Common myeloid progenitor, CD34-positive (primary cell): Measurements from ENCODE around the gene STN1.
A peak's percentile ranks its signal among the peaks of the same experiment; 100 is the strongest.

ENCODE experiments used
- CTCF ChIA-PET: fragments of 350-600 bp; sonication (Branson Sonifier 250); formaldehyde crosslinking; loops from one replicate; lab custom pipeline; 2021; ENCODE audit warnings: antibody characterized with exemption; lab: Charles Lee
- POLR2A ChIA-PET: fragments of 350-600 bp; sonication (Branson Sonifier 250); formaldehyde crosslinking; loops from one replicate; lab custom pipeline; 2021; ENCODE audit warnings: antibody characterized with exemption; lab: Charles Lee
- DNase-seq, 3 donors: peaks; one replicate each; pipeline versions ENCODE4 v3.0.0 to v3.0.0-alpha.2; 2013
- H3K27ac ChIP-seq, 2 experiments: 1 replicate in 1 of 2; 2 replicates in 1 of 2; pipeline ENCODE4 v1.7.0; 2013; ENCODE audit warnings: inconsistent platforms in 2 of 2, low read length in 2 of 2, mild to moderate bottlenecking in 2 of 2, low read depth in 1 of 2, moderate library complexity in 1 of 2; ENCODE audit not compliant: severe bottlenecking in 2 of 2, insufficient read depth in 1 of 2, poor library complexity in 1 of 2
- H3K27me3 ChIP-seq, 5 experiments: replicated peaks in 2 of 5; 1 replicate in 3 of 5; 2 replicates in 2 of 5; pipeline versions ENCODE4 v1.6.1 to v1.7.0; 2013; ENCODE audit warnings: low read length in 4 of 5, mild to moderate bottlenecking in 2 of 5, moderate library complexity in 2 of 5, inconsistent platforms in 1 of 5; ENCODE audit not compliant: insufficient read depth in 5 of 5, control insufficient read depth in 4 of 5
- H3K36me3 ChIP-seq, 4 experiments: 1 replicate in 2 of 4; 2 replicates in 2 of 4; pipeline versions ENCODE4 v1.6.1 to v1.7.0; 2013; ENCODE audit warnings: low read length in 3 of 4, control low read depth in 1 of 4, mild to moderate bottlenecking in 1 of 4; ENCODE audit not compliant: control insufficient read depth in 4 of 4, insufficient read depth in 4 of 4
- H3K4me1 ChIP-seq, 4 experiments: 1 replicate in 3 of 4; 2 replicates in 1 of 4; pipeline versions ENCODE4 v1.6.1 to v1.7.1; 2013; ENCODE audit warnings: low read length in 3 of 4, mild to moderate bottlenecking in 3 of 4, control low read depth in 1 of 4, inconsistent platforms in 1 of 4, moderate library complexity in 1 of 4; ENCODE audit not compliant: control insufficient read depth in 4 of 4, insufficient read depth in 4 of 4; ENCODE audit errors: control extremely low read depth in 1 of 4
- H3K4me3 ChIP-seq, 7 experiments: 1 replicate in 4 of 7; 2 replicates in 3 of 7; pipeline versions ENCODE4 v1.5.1 to v1.7.0; 2013; ENCODE audit warnings: mild to moderate bottlenecking in 7 of 7, low read length in 6 of 7, moderate library complexity in 6 of 7, inconsistent platforms in 2 of 7, low read depth in 2 of 7, control low read depth in 1 of 7; ENCODE audit not compliant: insufficient read depth in 4 of 7, control insufficient read depth in 1 of 7; ENCODE audit errors: extremely low read depth in 1 of 7
- H3K9me3 ChIP-seq, 5 experiments: 1 replicate in 4 of 5; 2 replicates in 1 of 5; pipeline versions ENCODE4 v1.6.1 to v1.7.1; 2013; ENCODE audit warnings: low read length in 4 of 5, mild to moderate bottlenecking in 2 of 5, inconsistent platforms in 1 of 5, low read depth in 1 of 5, moderate library complexity in 1 of 5; ENCODE audit not compliant: control insufficient read depth in 4 of 5, insufficient read depth in 2 of 5; ENCODE audit errors: control extremely low read depth in 1 of 5
- WGBS: methylation state at CpG from one replicate; pipeline ENCODE4 v1.1.5; 2013; ENCODE audit not compliant: insufficient coverage; 5-methylcytosine and 5-hydroxymethylcytosine counted together

STN1 gene

DNA sequence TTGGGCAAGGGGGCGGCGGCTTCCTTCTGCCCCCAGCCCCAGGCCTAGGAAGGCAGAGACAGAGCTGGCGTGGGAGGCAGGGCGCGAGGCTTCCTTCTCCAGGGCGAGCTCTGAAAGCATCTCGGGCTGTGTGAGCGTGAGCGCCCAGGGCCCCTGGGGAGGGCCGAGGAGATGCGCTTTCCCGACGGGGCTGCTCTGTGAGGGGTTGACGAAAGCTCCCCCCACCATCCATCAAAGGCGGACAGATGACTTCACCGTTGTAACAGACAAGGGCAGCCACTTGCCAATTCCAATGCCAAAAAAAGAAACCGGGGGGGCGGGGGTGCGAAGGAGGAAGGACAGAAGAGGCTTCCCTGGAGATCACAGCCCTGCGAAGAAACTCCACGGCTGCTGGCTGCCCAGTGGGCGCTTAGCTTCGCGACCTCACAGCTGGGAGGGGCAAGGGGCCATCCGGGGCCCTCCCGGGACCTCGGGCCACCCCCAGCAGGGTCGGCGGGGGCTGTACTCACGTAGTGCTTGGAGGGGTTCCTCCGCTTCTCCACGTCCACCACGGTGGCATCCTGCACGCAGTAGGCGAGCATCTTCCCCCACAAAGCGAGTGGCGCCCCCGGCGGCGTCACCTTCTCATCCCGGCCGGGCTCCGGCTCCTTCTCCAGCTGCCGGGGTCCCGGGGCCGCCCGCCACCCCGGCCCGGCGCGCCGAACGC is 63.1 kb downstream of the STN1 start:
- Histone ChIP-seq H3K27me3 (peaks cover 0 to 26% (median 8%) of the 10 kb centered on the region in 5 experiments), H3K4me1 (peaks cover 0 to 45% (median 18%) of the 10 kb centered on the region in 4 experiments), H3K36me3 (no peaks in the 10 kb centered on the region), H3K9me3 (no peaks in the 10 kb centered on the region), H3K4me3 (peak overlapping the region; percentile 28 to 70 (median 59)), H3K27ac (no peak overlapping the region)
- WGBS = under 1% methylated on average over 41 of the region's 53 CpGs
- ChIA-PET POLR2A (interaction anchor here (0.6 kb wide), 1 partner anchor 210 kb away, joined by 3 read pairs; no protein-coding TSS in a partner anchor), CTCF (interaction anchor here (0.7 to 5.5 kb wide), 16 partner anchors 14 to 142 kb away, joined by 3 to 55 read pairs (median 4); no protein-coding TSS in a partner anchor)
- DNase-seq = peak in 2 of 3 donors; percentile 25 to 48

DNA sequence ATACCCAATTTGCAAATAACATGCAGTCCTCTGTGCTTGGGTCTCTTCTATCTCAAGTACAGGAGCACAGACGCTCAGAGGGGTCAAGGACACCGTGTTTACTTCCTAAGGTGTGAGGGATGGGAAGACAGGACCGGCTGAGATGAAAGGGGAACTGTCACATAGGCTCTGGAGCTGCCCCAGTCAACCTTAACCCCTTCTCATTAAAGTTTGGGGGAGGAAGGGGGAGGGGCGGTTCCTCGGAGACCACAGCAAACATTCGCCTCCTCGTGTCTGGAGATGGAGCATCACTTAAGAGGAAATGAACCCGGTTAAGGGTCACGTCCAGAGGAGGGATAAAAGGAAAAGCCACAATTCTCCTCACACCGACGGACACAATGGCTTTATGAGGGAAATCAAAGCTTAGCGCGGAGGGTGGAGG is 63.7 kb downstream of the STN1 start:
- no peaks in the 10 kb centered on the region for H3K9me3 ChIP-seq
- WGBS = 4% methylated on average over 10 of the region's 13 CpGs
- peak overlapping the region in 5 of 7 experiments; percentile 37 to 70 (median 61) for H3K4me3 ChIP-seq
- peak in 2 of 3 donors; percentile 47 to 48 for DNase-seq
- peaks cover 0 to 51% (median 19%) of the 10 kb centered on the region in 4 experiments for H3K4me1 ChIP-seq
- ChIA-PET CTCF (interaction anchor here (0.8 to 5.5 kb wide), 16 partner anchors 14 to 142 kb away, joined by 3 to 55 read pairs (median 4); no protein-coding TSS in a partner anchor), POLR2A (no interaction called here)
- H3K27me3 ChIP-seq = peaks cover 0 to 26% (median 8%) of the 10 kb centered on the region in 5 experiments
- H3K27ac ChIP-seq = no peak overlapping the region
- H3K36me3 ChIP-seq = no peaks in the 10 kb centered on the region

DNA sequence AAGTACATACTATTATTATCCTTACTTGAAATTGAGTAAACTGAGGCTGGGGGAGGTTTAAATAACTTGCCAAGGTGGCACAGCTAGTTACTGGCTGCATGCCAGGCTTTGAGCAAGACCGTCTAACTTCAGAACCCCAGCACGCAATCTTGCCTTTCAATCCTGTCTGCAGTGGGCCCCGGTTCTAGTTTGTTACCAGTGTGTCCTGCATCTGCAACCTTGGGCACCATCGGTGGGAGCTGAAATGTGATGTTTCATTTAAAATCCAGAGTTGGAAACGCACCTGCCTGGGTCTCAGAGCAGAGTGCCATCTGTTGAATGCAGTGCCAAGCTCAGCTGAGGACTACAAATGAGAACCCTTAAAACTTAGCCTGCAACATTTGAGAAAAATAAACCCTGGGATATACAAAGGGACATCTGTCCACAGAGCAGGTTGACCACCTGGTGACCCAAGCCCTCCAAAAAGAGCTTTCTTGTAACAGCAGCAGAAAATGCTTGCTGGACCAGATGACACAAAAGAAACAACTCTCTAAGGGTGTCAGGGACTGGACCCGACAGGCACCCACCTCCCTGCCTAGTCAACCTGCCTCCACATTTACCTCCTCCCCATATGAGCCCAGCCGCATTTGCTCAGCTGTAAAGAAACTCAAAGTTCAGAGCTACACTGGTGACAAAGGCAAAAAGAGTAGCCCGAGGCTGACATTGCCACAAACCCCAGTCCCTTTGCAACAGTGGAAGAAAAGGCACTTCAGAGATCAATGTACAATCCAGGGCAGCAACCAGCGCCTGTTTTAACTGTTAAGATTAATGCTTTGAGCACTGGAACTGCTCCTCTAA is 64.3 kb downstream of the STN1 start:
- H3K36me3 ChIP-seq = no peaks in the 10 kb centered on the region

DNA sequence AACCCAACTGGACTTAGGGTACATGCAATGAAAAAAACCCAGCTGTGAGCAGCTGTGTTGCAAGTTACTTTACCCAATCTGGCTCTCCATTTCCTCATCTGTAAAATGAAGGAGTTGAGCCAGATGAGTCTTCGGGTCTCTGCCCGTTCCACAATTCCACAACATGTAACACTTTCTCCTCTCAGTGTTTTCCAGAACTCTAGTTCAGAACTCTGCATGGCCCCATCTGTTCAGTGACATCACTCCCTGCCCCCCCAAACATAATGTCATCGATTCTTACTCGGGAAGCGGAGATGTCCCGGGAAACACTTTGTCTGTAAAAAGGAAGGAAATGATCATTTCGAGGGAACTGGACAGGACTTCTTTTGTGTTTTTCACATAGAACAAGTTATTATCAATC is 65.1 kb downstream of the STN1 start:
- no peak overlapping the region for H3K4me3 ChIP-seq
- peaks cover 0 to 26% (median 8%) of the 10 kb centered on the region in 5 experiments for H3K27me3 ChIP-seq
- peaks cover 0 to 51% (median 19%) of the 10 kb centered on the region in 4 experiments for H3K4me1 ChIP-seq
- 83% methylated on average over 7 of the region's 7 CpGs for WGBS
- ChIA-PET POLR2A (interaction anchor here (0.6 kb wide), 1 partner anchor 133 kb away, joined by 3 read pairs; no protein-coding TSS in a partner anchor), CTCF (interaction anchor here (0.7 to 5.5 kb wide), 9 partner anchors 10 to 140 kb away, joined by 3 to 55 read pairs (median 4); no protein-coding TSS in a partner anchor)
- no peaks in the 10 kb centered on the region for H3K36me3 ChIP-seq
- no peaks in the 10 kb centered on the region for H3K9me3 ChIP-seq
- H3K27ac ChIP-seq = no peak overlapping the region
- no peak for DNase-seq

More for the DNA sequence above, 64.3 kb downstream of the STN1 start:
- WGBS = 87% methylated on average over 9 of the region's 9 CpGs
- H3K27me3 ChIP-seq = peaks cover 0 to 26% (median 8%) of the 10 kb centered on the region in 5 experiments
- CTCF ChIA-PET = interaction anchor here (0.6 to 5.5 kb wide), 16 partner anchors 18 to 141 kb away, joined by 3 to 55 read pairs (median 4); no protein-coding TSS in a partner anchor
- H3K9me3 ChIP-seq = no peaks in the 10 kb centered on the region
- no peak overlapping the region for H3K27ac ChIP-seq
- no peak for DNase-seq
- POLR2A ChIA-PET = no interaction called here
- H3K4me1 ChIP-seq = peaks cover 0 to 48% (median 19%) of the 10 kb centered on the region in 4 experiments
- peak overlapping the region in 1 of 7 experiments; percentile 70 for H3K4me3 ChIP-seq

DNA sequence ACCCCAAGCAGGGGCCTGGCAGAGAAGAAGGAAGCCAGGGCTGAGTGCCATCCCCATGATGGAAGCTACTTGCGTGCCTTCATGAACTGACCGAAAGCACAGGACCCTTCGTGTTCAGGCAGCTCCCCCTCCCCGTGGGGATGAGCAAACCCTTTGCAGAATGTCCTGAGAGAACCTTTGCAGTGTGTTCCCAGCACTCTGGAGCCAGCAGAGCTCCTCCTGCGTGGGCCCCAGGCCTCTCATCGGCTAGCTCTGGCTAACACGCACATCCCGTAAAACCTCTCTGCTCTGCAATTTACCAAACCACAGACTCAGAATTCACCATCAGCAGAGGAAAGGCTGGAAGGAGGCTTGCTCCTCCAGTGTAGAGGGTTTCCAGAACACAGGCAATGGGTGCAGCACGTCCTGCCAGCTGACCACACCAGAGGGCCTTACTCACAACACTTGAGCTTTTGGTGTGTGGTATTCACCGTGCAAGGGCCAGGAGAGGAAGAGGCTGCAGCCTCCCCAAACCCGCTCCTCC is 65.7 kb downstream of the STN1 start:
- POLR2A ChIA-PET = interaction anchor here (0.6 kb wide), 1 partner anchor 133 kb away, joined by 3 read pairs; no protein-coding TSS in a partner anchor
- WGBS = 88% methylated on average over 8 of the region's 11 CpGs
- no peak for DNase-seq
- CTCF ChIA-PET = interaction anchor here (0.6 to 5.5 kb wide), 10 partner anchors 9 to 156 kb away, joined by 3 to 55 read pairs (median 4); no protein-coding TSS in a partner anchor
- H3K27me3 ChIP-seq = peaks cover 0 to 26% (median 8%) of the 10 kb centered on the region in 5 experiments
- H3K36me3 ChIP-seq = no peaks in the 10 kb centered on the region
- no peaks in the 10 kb centered on the region for H3K9me3 ChIP-seq
- H3K27ac ChIP-seq = no peak overlapping the region
- no peak overlapping the region for H3K4me3 ChIP-seq
- peaks cover 0 to 51% (median 19%) of the 10 kb centered on the region in 4 experiments for H3K4me1 ChIP-seq

DNA sequence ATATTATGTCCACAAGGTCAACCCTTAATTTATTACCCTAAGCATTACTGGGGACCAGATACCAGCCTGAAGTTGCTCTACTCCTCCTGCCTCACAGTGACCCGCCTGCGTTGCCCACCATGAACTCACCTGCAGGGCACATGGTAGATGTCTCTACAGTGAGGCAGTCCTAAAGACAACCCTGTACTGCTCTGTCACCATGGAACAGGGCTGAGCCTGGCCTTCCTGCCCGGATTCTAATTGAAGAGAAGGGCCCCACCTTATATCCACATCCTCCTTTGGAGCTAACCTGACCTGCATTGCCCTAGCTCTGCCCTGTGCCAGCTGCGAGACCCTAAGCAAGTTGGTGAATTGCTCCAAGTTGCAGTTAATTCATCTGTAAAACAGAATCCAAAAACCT is 66.7 kb downstream of the STN1 start:
- POLR2A ChIA-PET = interaction anchor here (0.6 kb wide), 1 partner anchor 184 kb away, joined by 3 read pairs; no protein-coding TSS in a partner anchor
- DNase-seq = no peak
- peaks cover 0 to 59% (median 26%) of the 10 kb centered on the region in 4 experiments for H3K4me1 ChIP-seq
- WGBS = 100% methylated on average over 4 of the region's 4 CpGs
- H3K4me3 ChIP-seq = no peak overlapping the region
- CTCF ChIA-PET = interaction anchor here (0.9 to 5.5 kb wide), 5 partner anchors 11 to 139 kb away, joined by 3 to 55 read pairs (median 3); no protein-coding TSS in a partner anchor
- H3K36me3 ChIP-seq = no peaks in the 10 kb centered on the region
- H3K27ac ChIP-seq = no peak overlapping the region
- H3K27me3 ChIP-seq = peaks cover 0 to 22% (median 8%) of the 10 kb centered on the region in 5 experiments
- H3K9me3 ChIP-seq = no peaks in the 10 kb centered on the region
